Stomach (tissue), 4 donors: ENCODE measurements around the gene DYDC1.

Source experiments
- POLR2A ChIP-seq, 4 donors: fragments of 450-650 bp; IDR thresholded peaks; one replicate each; pipeline ENCODE4 v1.6.1; 2016; ENCODE audit warnings: antibody characterized with exemption in 4 of 4, control low read depth in 2 of 4, mild to moderate bottlenecking in 1 of 4, moderate library complexity in 1 of 4
- POLR2AphosphoS5 ChIP-seq, 3 donors: sonication (generic); formaldehyde crosslinking; IDR thresholded peaks; one replicate each; pipeline ENCODE4 v1.6.1; 2016; ENCODE audit warnings: antibody characterized with exemption in 3 of 3
- TF ChIP-seq, protein P1 (sequence below), 7 experiments: fragments of 450-650 bp in 4 of 7; fragments of 200-600 bp in 3 of 7; sonication (generic) in 3 of 7; IDR thresholded peaks; one replicate each; pipeline ENCODE4 v1.5.1; 2016 to 2019; ENCODE audit warnings: antibody characterized with exemption in 7 of 7, control low read depth in 2 of 7, mild to moderate bottlenecking in 1 of 7

DNA sequence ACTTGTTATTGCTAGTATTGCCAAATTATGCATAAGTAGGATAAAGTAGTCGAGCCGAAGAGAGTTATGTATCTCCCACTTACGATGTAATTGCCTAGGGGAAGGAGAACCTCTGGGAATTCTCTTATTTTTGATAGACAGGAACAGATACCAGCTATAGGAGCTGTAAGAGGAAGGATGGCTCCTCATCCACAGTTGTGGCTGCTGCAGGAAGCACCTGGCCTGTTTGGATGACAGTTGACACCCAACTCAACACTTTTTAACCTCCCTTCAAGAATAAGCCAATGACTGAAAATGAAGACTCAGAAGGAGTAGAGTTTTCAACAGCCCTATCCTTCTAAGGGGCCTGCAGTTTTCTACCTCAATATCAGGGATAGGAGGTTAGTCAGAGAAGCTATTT lies 6.3 kb downstream of the DYDC1 start:
- TF ChIP-seq, protein P1, sequence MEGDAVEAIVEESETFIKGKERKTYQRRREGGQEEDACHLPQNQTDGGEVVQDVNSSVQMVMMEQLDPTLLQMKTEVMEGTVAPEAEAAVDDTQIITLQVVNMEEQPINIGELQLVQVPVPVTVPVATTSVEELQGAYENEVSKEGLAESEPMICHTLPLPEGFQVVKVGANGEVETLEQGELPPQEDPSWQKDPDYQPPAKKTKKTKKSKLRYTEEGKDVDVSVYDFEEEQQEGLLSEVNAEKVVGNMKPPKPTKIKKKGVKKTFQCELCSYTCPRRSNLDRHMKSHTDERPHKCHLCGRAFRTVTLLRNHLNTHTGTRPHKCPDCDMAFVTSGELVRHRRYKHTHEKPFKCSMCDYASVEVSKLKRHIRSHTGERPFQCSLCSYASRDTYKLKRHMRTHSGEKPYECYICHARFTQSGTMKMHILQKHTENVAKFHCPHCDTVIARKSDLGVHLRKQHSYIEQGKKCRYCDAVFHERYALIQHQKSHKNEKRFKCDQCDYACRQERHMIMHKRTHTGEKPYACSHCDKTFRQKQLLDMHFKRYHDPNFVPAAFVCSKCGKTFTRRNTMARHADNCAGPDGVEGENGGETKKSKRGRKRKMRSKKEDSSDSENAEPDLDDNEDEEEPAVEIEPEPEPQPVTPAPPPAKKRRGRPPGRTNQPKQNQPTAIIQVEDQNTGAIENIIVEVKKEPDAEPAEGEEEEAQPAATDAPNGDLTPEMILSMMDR (IDR thresholded peaks at IDR 0.05): no peak
- no peak for TF ChIP-seq POLR2AphosphoS5 (IDR thresholded peaks at IDR 0.05)
- TF ChIP-seq POLR2A (IDR thresholded peaks at IDR 0.05): no peak
